OCI-M1 (cell line): ENCODE data around the gene DNAH8.

ENCODE experiments used
- DNase-seq: peaks from one replicate; lab custom pipeline; 2025; lab: John Stamatoyannopoulos, UW

The DNAH8 gene

GRCh38 chr6:39053854-39054576, 338.9 kb downstream of the DNAH8 start:
- no peak for DNase-seq

GRCh38 chr6:39054577-39055142, 339.5 kb downstream of the DNAH8 start:
- no peak for DNase-seq

GRCh38 chr6:39055661-39056060, 340.6 kb downstream of the DNAH8 start:
- no peak for DNase-seq

GRCh38 chr6:39056191-39056590, 341.1 kb downstream of the DNAH8 start:
- DNase-seq, result no peak

GRCh38 chr6:39056681-39057080, 341.6 kb downstream of the DNAH8 start:
- no peak for DNase-seq

GRCh38 chr6:39057251-39058155, 342.4 kb downstream of the DNAH8 start:
- DNase-seq, result no peak

- DNase-seq, result no peak
Measured at GRCh38 chr6:39058471-39059147, 343.5 kb downstream of the DNAH8 start.

- DNase-seq, result no peak
Measured at GRCh38 chr6:39059496-39060310, 344.6 kb downstream of the DNAH8 start.

- no peak for DNase-seq
Measured at GRCh38 chr6:39060467-39061160, 345.5 kb downstream of the DNAH8 start.

GRCh38 chr6:39061182-39061581, 346.1 kb downstream of the DNAH8 start:
- no peak for DNase-seq

GRCh38 chr6:39061588-39061987, 346.5 kb downstream of the DNAH8 start:
- DNase-seq, result no peak

- DNase-seq, result no peak
Measured at GRCh38 chr6:39062014-39062740, 347.1 kb downstream of the DNAH8 start.

GRCh38 chr6:39063526-39063925, 348.4 kb downstream of the DNAH8 start:
- DNase-seq, result no peak

- DNase-seq, result no peak
Measured at GRCh38 chr6:39065561-39065960, 350.4 kb downstream of the DNAH8 start.

- no peak for DNase-seq
Measured at GRCh38 chr6:39068391-39068790, 353.3 kb downstream of the DNAH8 start.

GRCh38 chr6:39072830-39073229, 357.7 kb downstream of the DNAH8 start:
- DNase-seq, result no peak

- DNase-seq, result no peak
Measured at GRCh38 chr6:39073471-39074355, 358.6 kb downstream of the DNAH8 start.

- DNase-seq, result no peak
Measured at GRCh38 chr6:39074486-39074885, 359.4 kb downstream of the DNAH8 start.
